Activated naive CD8-positive, alpha-beta T cell treated with anti-CD3 and anti-CD28 coated beads, Interleukin-2, amount 10 ng/mL, durations not matched to agents 7 days and 5 days (primary cell): ENCODE data around the gene STAP2. TPM values are rescaled to one million over a fixed set of nuclear protein-coding genes. Genes with fewer than 3 reads are reported as not detected.

Experiments
- ATAC-seq: fragments of 150-1000 bp; cut with Tn5 transposase; one replicate; pipeline ENCODE4 v1.10.0; 2021; ENCODE audit warnings: low read depth, moderate library complexity
- POLR2A ChIA-PET: fragments of 350-600 bp; sonication (Branson Sonifier 250); formaldehyde crosslinking; loops from one replicate; lab custom pipeline; 2021; ENCODE audit warnings: antibody characterized with exemption; lab: Charles Lee
- DNase-seq: peaks from one replicate; pipeline ENCODE4 v3.0.0; 2021
- H3K27ac Mint-ChIP-seq: one replicate; pipeline ENCODE4 v1.8.0; 2022; ENCODE audit warnings: mild to moderate bottlenecking, mixed read lengths
- H3K27me3 Mint-ChIP-seq: one replicate; pipeline ENCODE4 v1.8.0; 2022; ENCODE audit warnings: mild to moderate bottlenecking, moderate library complexity, mixed read lengths
- H3K36me3 Mint-ChIP-seq: one replicate; pipeline ENCODE4 v1.8.0; 2021; ENCODE audit warnings: mild to moderate bottlenecking, mixed read lengths
- H3K4me1 Mint-ChIP-seq: one replicate; pipeline ENCODE4 v1.8.0; 2021; ENCODE audit warnings: mixed read lengths
- H3K4me3 Mint-ChIP-seq: one replicate; pipeline ENCODE4 v1.8.0; 2022; ENCODE audit warnings: mild to moderate bottlenecking, moderate library complexity, mixed read lengths
- H3K9me3 Mint-ChIP-seq: one replicate; pipeline ENCODE4 v1.8.0; 2021; ENCODE audit warnings: mixed read lengths
- total RNA-seq, 2 experiments: library from RNA; stranded (reverse); gene quantifications; one replicate each; pipeline ENCODE4 v1.2.3, GENCODE V29; 2021

The STAP2 gene
- total RNA-seq, 2 experiments from 2014 or later, result 8.4 to 8.8 TPM

GRCh38 chr19:4326215-4326836, 12.3 kb downstream of the STAP2 start:
- DNase-seq (no peak), ATAC-seq (no peak)
- Mint-ChIP-seq H3K36me3 (peaks cover 4% of the 10 kb centered on the region), H3K27ac (no peak overlapping the region), H3K4me3 (peak overlapping the region; percentile 11), H3K4me1 (peaks cover 20% of the 10 kb centered on the region), H3K9me3 (no peaks in the 10 kb centered on the region), H3K27me3 (no peaks in the 10 kb centered on the region)
- POLR2A ChIA-PET, result no interaction called here

- ATAC-seq (no peak), DNase-seq (no peak)
- POLR2A ChIA-PET, result interaction anchor here (1.1 to 1.5 kb wide), 2 partner anchors 18 to 20 kb away, joined by 3 to 5 read pairs; partner anchors contain the start of gene FSD1
- peaks cover 15% of the 10 kb centered on the region for H3K9me3 Mint-ChIP-seq
- H3K4me3 Mint-ChIP-seq, result no peak overlapping the region
- H3K4me1 Mint-ChIP-seq, result peaks cover 15% of the 10 kb centered on the region
- H3K36me3 Mint-ChIP-seq, result peaks cover 18% of the 10 kb centered on the region
- H3K27ac Mint-ChIP-seq, result no peak overlapping the region
- H3K27me3 Mint-ChIP-seq, result no peaks in the 10 kb centered on the region
Measured at GRCh38 chr19:4324228-4324627, 14.4 kb downstream of the STAP2 start.

- no peak overlapping the region for H3K4me3 Mint-ChIP-seq
- POLR2A ChIA-PET, result interaction anchor here (1.1 kb wide), 1 partner anchor 19 kb away, joined by 3 read pairs; no protein-coding TSS in a partner anchor
- H3K27me3 Mint-ChIP-seq, result no peaks in the 10 kb centered on the region
- peaks cover 15% of the 10 kb centered on the region for H3K4me1 Mint-ChIP-seq
- DNase-seq, result no peak
- no peak overlapping the region for H3K27ac Mint-ChIP-seq
- H3K9me3 Mint-ChIP-seq, result peaks cover 18% of the 10 kb centered on the region
- no peak for ATAC-seq
- H3K36me3 Mint-ChIP-seq, result peaks cover 23% of the 10 kb centered on the region
Measured at GRCh38 chr19:4323692-4324091, 14.9 kb downstream of the STAP2 start.

- Mint-ChIP-seq H3K27me3 (no peaks in the 10 kb centered on the region), H3K4me1 (peaks cover 15% of the 10 kb centered on the region)
- ATAC-seq, result no peak
Measured at GRCh38 chr19:4322942-4323665, 15.5 kb downstream of the STAP2 start.

GRCh38 chr19:4320419-4320818, 18.2 kb downstream of the STAP2 start:
- H3K4me1 Mint-ChIP-seq, result peaks cover 2% of the 10 kb centered on the region
- H3K4me3 Mint-ChIP-seq, result no peak overlapping the region
- DNase-seq (no peak), ATAC-seq (no peak)
- peaks cover 21% of the 10 kb centered on the region for H3K9me3 Mint-ChIP-seq
- H3K36me3 Mint-ChIP-seq, result peaks cover 40% of the 10 kb centered on the region
- no peaks in the 10 kb centered on the region for H3K27me3 Mint-ChIP-seq
- H3K27ac Mint-ChIP-seq, result no peak overlapping the region
- POLR2A ChIA-PET, result interaction anchor here (0.6 to 1.3 kb wide), 3 partner anchors 16 to 159 kb away, joined by 3 to 5 read pairs (median 3); partner anchors contain the start of gene FSD1

More at GRCh38 chr19:4322942-4323665, 15.5 kb downstream of the STAP2 start:
- Mint-ChIP-seq H3K27ac (no peak overlapping the region), H3K9me3 (peaks cover 21% of the 10 kb centered on the region), H3K36me3 (peaks cover 29% of the 10 kb centered on the region), H3K4me3 (no peak overlapping the region)
- no peak for DNase-seq
- POLR2A ChIA-PET, result interaction anchor here (1.1 to 1.5 kb wide), 2 partner anchors 20 kb away, joined by 3 to 5 read pairs; partner anchors contain the start of gene MPND

GRCh38 chr19:4319067-4319718, 19.4 kb downstream of the STAP2 start:
- peaks cover 21% of the 10 kb centered on the region for H3K9me3 Mint-ChIP-seq
- peaks cover 39% of the 10 kb centered on the region for H3K36me3 Mint-ChIP-seq
- peak overlapping the region; percentile 55 for H3K27ac Mint-ChIP-seq
- POLR2A ChIA-PET, result interaction anchor here (0.5 to 1.3 kb wide), 4 partner anchors 15 to 168 kb away, joined by 3 to 5 read pairs (median 4); partner anchors contain the start of gene FSD1
- no peaks in the 10 kb centered on the region for H3K27me3 Mint-ChIP-seq
- DNase-seq, result no peak
- no peak overlapping the region for H3K4me3 Mint-ChIP-seq
- no peak for ATAC-seq
- no peaks in the 10 kb centered on the region for H3K4me1 Mint-ChIP-seq

- H3K9me3 Mint-ChIP-seq, result peaks cover 21% of the 10 kb centered on the region
- DNase-seq (no peak), ATAC-seq (no peak)
- peaks cover 39% of the 10 kb centered on the region for H3K36me3 Mint-ChIP-seq
- no peaks in the 10 kb centered on the region for H3K4me1 Mint-ChIP-seq
- POLR2A ChIA-PET, result interaction anchor here (1.3 kb wide), 1 partner anchor 19 kb away, joined by 4 read pairs; no protein-coding TSS in a partner anchor
- H3K27me3 Mint-ChIP-seq, result no peaks in the 10 kb centered on the region
- no peak overlapping the region for H3K4me3 Mint-ChIP-seq
- H3K27ac Mint-ChIP-seq, result no peak overlapping the region
Measured at GRCh38 chr19:4318460-4318859, 20.2 kb downstream of the STAP2 start.

GRCh38 chr19:4316956-4317355, 21.7 kb downstream of the STAP2 start:
- H3K27me3 Mint-ChIP-seq, result no peaks in the 10 kb centered on the region
- DNase-seq (no peak), ATAC-seq (no peak)
- no peak overlapping the region for H3K4me3 Mint-ChIP-seq
- H3K27ac Mint-ChIP-seq, result no peak overlapping the region
- peaks cover 21% of the 10 kb centered on the region for H3K9me3 Mint-ChIP-seq
- H3K4me1 Mint-ChIP-seq, result no peaks in the 10 kb centered on the region
- POLR2A ChIA-PET, result no interaction called here
- peaks cover 41% of the 10 kb centered on the region for H3K36me3 Mint-ChIP-seq

GRCh38 chr19:4313847-4314490, 24.7 kb downstream of the STAP2 start:
- Mint-ChIP-seq H3K4me3 (no peak overlapping the region), H3K36me3 (peaks cover 36% of the 10 kb centered on the region), H3K27ac (no peak overlapping the region), H3K27me3 (no peaks in the 10 kb centered on the region), H3K4me1 (no peaks in the 10 kb centered on the region), H3K9me3 (peaks cover 3% of the 10 kb centered on the region)
- DNase-seq, result no peak
- POLR2A ChIA-PET, result no interaction called here
- ATAC-seq, result no peak

GRCh38 chr19:4310247-4311121, 28.1 kb downstream of the STAP2 start:
- Mint-ChIP-seq H3K36me3 (peaks cover 22% of the 10 kb centered on the region), H3K4me3 (no peak overlapping the region), H3K9me3 (no peaks in the 10 kb centered on the region), H3K27ac (no peak overlapping the region), H3K4me1 (no peaks in the 10 kb centered on the region), H3K27me3 (no peaks in the 10 kb centered on the region)
- POLR2A ChIA-PET, result no interaction called here
- ATAC-seq (no peak), DNase-seq (no peak)

- peaks cover 19% of the 10 kb centered on the region for H3K4me1 Mint-ChIP-seq
- POLR2A ChIA-PET, result interaction anchor here (1.5 kb wide), 1 partner anchor 37 kb away, joined by 4 read pairs; no protein-coding TSS in a partner anchor
- peaks cover 14% of the 10 kb centered on the region for H3K36me3 Mint-ChIP-seq
- H3K4me3 Mint-ChIP-seq, result peak overlapping the region; percentile 71
- H3K9me3 Mint-ChIP-seq, result no peaks in the 10 kb centered on the region
- no peak overlapping the region for H3K27ac Mint-ChIP-seq
- ATAC-seq (no peak), DNase-seq (no peak)
- no peaks in the 10 kb centered on the region for H3K27me3 Mint-ChIP-seq
Measured at GRCh38 chr19:4305659-4306058, 33.0 kb downstream of the STAP2 start.

GRCh38 chr19:4305257-4305612, 33.4 kb downstream of the STAP2 start:
- Mint-ChIP-seq H3K27ac (no peak overlapping the region), H3K4me1 (peaks cover 23% of the 10 kb centered on the region), H3K4me3 (peak overlapping the region; percentile 71), H3K9me3 (no peaks in the 10 kb centered on the region), H3K36me3 (peaks cover 14% of the 10 kb centered on the region), H3K27me3 (no peaks in the 10 kb centered on the region)
- POLR2A ChIA-PET, result interaction anchor here (1.3 to 1.7 kb wide), 2 partner anchors 23 to 34 kb away, joined by 4 to 8 read pairs; partner anchors contain the start of gene STAP2
- DNase-seq (no peak), ATAC-seq (no peak)
